Activated CD4-positive, alpha-beta T cell treated with anti-CD3 and anti-CD28 coated beads, Interleukin-2, Interleukin-6, amounts not matched to agents 100 ng/mL and 50 ng/mL, durations not matched to agents 16 hours and 8 hours (primary cell): ENCODE results near the gene REPS1.

ENCODE experiments used
- DNase-seq: peaks from one replicate; pipeline ENCODE4 v3.0.0-alpha.2; 2020

REPS1 gene

GRCh38 chr6:138923561-138923960, 64.5 kb downstream of the REPS1 start:
- no peak for DNase-seq

DNA sequence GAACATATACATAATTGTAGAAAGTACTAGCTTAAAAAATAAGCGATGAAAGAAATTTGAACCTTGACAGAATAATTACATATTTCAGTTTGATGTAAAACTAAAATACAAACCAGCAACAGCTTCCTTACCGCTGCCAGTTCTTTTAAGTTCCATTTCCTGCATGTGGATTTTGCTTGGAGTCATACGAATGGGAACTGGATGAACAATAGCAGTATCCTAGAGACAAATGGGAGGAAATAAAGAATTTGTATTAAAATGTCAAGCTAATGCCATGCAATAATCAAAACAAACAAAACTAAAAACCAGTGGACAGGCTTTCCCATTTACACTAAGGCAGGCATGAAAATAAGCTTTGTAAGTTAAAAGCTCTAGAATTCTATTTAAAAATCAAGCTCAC, 67.1 kb downstream of the REPS1 start:
- no peak for DNase-seq

DNA sequence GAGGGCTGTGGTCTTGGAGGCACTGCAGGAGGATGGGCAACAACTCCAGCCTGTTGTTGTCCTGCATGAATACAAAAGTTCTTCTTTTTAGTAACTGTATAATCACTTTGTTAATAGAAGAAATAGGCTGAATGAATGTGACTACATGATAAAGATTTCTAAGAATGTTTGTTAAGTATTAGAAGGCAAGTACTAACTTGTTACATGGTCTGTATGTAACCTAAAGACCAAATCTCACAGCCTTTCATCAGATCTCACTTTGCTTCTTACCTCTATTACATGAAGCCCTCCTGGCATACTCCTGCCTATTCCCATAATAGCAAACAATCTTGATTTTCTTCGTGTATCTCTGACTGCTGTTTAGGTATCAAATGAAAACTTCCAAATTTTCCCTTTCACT, 73.4 kb downstream of the REPS1 start:
- DNase-seq = no peak

DNA sequence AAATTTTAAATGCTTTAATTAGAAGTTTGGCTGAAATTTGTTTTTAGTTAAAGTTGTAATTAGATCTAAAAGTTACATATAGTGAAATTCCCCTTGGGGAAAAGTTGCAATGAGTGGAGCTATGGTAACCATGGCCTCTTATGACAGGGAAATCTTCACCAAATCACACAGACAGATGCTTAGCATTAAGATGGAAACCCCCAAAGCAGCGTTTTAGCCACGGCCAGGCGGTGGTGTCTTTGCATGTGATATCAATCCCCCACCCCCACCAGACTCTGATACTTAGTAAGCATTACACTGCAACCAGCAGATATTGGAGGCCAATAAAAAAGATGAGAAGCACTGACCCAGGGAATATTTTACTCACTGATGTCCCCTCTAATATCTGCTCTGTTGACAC, 75.7 kb downstream of the REPS1 start:
- no peak for DNase-seq

DNA sequence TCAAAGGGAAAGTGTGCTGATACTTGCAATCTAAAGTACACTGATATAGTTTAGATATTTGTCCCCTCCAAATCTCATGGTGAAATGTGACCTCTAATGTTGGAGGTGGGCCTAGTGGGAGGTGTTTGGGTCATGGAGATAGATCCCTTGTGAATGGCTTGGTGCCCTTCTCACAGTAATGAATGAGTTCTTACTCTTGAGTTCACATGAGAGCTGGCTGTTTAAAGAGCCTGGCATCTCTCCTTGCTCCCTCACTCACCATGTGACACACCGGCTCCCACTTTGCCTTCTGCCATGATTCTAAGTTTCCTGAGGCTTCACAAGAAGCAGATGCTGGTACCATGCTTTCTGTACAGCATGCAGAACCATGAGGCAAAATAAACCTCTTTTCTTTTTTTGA, 78.1 kb downstream of the REPS1 start:
- DNase-seq = no peak

- DNase-seq = no peak
Observed at GRCh38 chr6:138909511-138909910, 78.5 kb downstream of the REPS1 start.

DNA sequence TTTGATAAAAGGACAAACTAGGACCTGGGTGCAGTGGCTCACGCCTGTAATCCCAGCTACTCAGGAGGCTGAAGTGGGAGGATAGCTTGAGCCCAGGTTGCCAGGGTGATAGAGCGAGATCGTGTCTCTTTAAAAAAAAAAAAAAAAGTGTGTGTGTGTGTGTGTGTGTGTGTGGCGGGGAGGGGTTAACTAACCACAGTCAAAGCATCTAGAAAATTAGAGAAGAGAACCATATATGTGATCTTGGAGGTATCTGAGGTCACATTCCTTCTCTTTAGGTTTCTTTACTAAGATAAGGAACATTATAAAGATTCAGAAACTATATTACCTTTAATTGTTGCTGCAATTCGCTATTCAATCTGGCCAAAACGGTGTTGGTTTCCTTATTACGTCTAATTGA, 80.9 kb downstream of the REPS1 start:
- DNase-seq = no peak

- DNase-seq = no peak
Observed at GRCh38 chr6:138897031-138897430, 91.0 kb downstream of the REPS1 start.

GRCh38 chr6:138896104-138896756, 91.8 kb downstream of the REPS1 start:
- DNase-seq = no peak

DNA sequence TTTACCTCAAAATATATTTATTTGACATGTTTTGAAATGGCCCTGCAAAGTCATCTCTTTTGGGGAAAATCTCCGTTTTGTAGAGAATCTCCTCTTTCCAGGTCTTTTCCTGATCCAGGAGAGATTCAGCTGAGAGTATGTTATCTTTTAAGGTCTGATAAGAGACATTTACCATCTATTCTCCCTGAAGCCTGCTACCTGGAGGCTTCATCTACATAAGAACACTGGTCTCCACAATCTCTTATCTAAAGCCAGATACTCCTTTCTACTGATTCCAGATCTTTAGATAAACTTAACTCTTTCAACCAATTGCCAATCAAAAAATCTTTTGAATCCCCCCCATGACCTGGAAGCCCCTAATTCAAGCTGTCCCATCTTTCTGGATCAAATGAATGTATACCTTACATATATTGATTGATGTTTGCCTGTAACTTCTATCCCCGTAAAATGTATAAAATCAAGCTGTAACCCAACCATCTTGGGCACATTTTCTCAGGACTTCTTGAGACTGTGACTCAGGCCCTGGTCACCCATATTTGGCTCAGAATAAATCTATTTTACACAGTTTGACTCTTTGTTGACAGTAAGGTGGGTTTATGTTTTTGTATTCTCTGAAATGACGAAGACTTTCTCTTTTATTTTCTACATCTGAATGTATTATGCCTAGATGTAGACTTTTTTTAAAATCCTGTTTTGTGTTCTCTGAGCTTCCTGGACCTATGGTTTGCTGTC, 96.6 kb downstream of the REPS1 start:
- DNase-seq = no peak

DNA sequence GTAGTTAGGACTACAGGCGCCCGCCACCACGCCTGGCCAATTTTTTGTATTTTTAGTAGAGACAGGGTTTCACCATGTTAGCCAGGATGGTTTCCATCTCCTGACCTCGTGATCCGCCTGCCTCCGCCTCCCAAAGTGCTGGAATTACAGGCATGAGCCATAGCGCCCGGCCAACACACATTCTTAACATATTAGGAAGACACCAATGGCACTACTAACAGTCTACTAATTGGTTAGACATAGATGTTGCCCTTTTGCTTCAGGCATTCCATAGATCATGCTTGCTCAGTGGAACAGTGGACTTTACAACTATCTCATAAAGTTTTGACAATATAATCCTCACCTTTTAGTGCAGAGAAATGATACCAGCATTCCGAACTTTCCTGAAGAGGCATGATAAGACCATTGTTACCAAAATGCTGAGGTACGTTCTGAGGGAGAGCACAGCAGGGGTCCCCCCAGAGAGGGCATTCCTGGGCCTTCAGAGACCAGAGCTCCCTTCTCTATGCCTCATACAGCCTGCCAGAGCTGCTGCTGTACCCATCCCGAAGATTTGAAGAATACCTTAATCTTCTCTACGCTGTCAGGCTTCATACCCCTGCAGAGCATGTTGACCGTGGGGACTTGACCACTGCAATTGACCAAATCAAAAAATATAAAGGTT, 102.8 kb downstream of the REPS1 start:
- DNase-seq = no peak

GRCh38 chr6:138882369-138883017, 105.6 kb downstream of the REPS1 start:
- no peak for DNase-seq

GRCh38 chr6:138873191-138873590, 114.9 kb downstream of the REPS1 start:
- no peak for DNase-seq

DNA sequence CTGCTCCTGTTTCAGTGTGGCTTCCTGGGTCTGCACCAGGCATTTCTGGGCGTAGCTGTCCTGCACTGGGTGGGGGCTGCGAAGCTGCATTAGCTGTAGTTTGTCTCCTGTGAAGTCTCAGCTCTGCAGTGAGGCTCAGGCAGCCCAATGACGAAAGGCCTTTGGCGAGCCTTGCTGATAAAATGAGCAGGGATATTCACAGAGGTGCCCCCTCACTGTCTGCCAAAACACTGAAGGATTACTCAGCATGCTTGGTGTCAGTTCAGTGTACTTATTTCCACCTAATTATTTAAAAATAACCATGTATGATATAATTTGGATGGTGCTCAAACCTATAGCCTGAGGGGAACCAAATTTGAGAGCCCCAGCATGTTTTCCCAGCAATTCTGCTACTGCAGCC, 118.7 kb downstream of the REPS1 start:
- no peak for DNase-seq

- no peak for DNase-seq
Observed at GRCh38 chr6:138868181-138868580, 119.9 kb downstream of the REPS1 start.

DNA sequence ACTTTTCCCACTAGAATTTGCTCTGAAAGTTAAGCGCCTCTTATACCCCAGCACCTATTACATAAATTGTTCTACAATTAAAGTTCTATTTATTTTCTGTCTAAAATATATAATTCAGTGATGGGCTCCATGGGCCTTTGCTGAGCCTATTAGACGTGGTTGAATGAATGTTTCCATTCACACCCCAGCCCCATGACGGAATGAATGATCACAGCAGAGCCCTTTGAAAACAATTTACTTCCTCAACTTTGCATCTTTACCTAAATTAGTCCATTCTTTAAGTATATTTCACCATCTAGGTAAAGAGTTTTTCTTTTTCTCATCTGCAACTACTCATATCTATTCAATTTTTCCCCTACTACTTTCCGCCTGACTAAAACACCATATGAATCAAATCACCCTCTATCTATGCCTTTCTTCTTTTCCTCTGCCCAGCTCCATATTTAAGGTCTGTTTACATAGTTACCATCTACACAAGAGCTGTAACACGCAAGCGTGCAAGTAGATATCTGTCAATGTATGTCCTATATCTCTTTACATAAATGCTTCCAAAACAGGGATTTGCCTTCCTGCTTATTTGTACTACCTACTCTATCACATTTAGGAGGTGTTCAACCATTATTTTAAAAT, 122.5 kb downstream of the REPS1 start:
- no peak for DNase-seq

DNA sequence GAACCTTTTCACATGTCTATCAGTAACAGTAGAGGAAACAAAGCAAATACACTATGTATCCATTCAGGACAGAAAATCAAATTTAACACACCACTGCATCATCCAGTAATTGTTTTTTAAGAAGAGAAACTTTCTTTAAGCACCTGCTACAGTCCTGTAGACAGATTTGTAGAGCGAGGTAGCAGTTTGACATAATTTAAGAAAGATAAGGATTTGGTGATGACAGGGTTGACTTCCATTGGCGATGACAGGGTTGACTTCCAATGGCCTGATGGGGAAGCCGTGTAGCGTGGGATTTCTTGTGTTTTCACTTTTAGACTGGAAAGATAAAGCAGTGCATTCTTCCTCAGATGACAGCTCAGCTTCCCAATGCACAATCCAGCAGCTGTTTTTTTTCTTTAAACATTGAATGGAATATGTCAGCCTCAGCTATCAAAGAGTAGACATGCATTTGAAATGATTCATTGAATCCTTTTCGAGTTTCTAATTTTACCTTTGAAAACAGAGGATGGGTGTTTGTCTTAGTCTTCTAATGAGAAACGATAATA, 123.6 kb downstream of the REPS1 start:
- DNase-seq = no peak

DNA sequence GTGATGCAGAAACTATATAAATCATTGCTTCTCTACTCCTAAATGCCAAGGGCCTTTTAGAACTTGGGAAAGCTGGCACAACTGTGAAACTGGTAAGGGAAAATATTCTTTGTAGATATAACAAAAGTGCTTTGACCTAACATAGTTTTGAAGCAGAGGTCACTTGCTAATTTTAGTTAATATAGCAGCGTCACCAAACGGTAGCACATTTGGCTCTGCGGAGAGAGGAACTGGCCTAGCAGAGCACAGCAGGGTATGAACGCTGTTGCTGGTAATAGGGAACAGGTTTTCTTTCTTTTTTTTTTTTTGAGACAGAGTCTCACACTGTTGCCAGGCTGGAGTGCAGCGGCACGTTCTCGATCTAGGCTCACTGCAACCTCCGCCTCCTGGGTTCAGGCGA, 124.7 kb downstream of the REPS1 start:
- DNase-seq = no peak

GRCh38 chr6:138862456-138862855, 125.6 kb downstream of the REPS1 start:
- DNase-seq = no peak

DNA sequence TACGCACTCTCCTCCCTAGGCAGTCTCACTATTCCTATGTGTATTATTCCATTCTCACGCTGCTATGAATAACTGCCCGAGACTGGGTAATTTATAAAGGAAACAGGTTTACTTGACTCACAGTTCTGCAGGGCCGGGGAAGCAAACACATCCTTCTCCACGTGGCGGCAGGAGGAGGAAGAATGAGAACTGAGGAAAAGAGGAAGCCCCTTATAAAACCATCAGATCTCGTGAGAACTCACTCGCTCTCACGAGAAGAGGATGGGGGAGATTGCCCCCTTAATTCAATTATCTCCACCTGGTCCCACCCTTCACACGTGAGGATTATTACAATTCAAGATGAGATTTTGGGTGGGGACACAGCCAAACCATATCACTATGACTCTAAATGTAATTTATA, 130.3 kb downstream of the REPS1 start:
- DNase-seq = no peak

DNA sequence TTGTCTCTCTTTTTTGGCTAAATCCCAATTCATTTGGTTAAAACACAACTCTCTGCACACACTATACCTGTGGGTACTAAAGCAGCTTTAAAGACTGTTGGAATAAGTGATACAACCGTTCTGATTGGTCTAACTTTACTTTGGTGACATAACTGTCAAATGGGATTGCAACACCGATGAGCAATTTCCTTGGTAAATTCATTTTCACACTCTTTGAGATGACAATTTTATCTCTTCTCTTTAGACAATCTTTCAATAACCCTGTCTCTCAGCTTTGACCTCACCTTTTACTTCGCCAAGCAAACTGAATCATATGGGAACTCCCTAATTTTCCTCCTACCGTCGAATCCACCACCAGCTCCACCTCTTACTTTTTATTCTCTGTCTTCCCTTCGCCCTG, 131.4 kb downstream of the REPS1 start:
- DNase-seq = no peak
